GM18873 (cell line): ENCODE results near the gene DNAJA4.

Source experiments
- ATAC-seq: cut with Tn5 transposase; IDR thresholded peaks from one replicate; pipeline ENCODE4 v1.9.1; 2021; ENCODE audit warnings: mild to moderate bottlenecking, moderate library complexity, moderate number of reproducible peaks; ENCODE audit not compliant: unreplicated experiment, low FRiP score

The DNAJA4 gene

GRCh38 chr15:78312957-78313356 is 48.6 kb downstream of the DNAJA4 start:
- no peak for ATAC-seq

- ATAC-seq: no peak
Observed at GRCh38 chr15:78313383-78313782, 49.0 kb downstream of the DNAJA4 start.

- no peak for ATAC-seq
Observed at GRCh38 chr15:78314181-78314581, 49.8 kb downstream of the DNAJA4 start.

- no peak for ATAC-seq
Observed at GRCh38 chr15:78315686-78316282, 51.4 kb downstream of the DNAJA4 start.

- ATAC-seq: peak; percentile 60
Observed at GRCh38 chr15:78316283-78317083, 52.1 kb downstream of the DNAJA4 start.

- ATAC-seq: no peak
Observed at GRCh38 chr15:78317145-78317836, 52.9 kb downstream of the DNAJA4 start.

- ATAC-seq: no peak
Observed at GRCh38 chr15:78319588-78319987, 55.2 kb downstream of the DNAJA4 start.

GRCh38 chr15:78320183-78320582 is 55.8 kb downstream of the DNAJA4 start:
- no peak for ATAC-seq

GRCh38 chr15:78321041-78321570 is 56.7 kb downstream of the DNAJA4 start:
- no peak for ATAC-seq

- no peak for ATAC-seq
Observed at GRCh38 chr15:78321786-78322185, 57.4 kb downstream of the DNAJA4 start.

- ATAC-seq: no peak
Observed at GRCh38 chr15:78322243-78322642, 57.9 kb downstream of the DNAJA4 start.

GRCh38 chr15:78322724-78323521 is 58.6 kb downstream of the DNAJA4 start:
- no peak for ATAC-seq

- ATAC-seq: no peak
Observed at GRCh38 chr15:78323693-78324092, 59.3 kb downstream of the DNAJA4 start.

- no peak for ATAC-seq
Observed at GRCh38 chr15:78324144-78324543, 59.8 kb downstream of the DNAJA4 start.

GRCh38 chr15:78325092-78325843 is 60.9 kb downstream of the DNAJA4 start:
- no peak for ATAC-seq

GRCh38 chr15:78327466-78327865 is 63.1 kb downstream of the DNAJA4 start:
- ATAC-seq: no peak

GRCh38 chr15:78329625-78330024 is 65.3 kb downstream of the DNAJA4 start:
- no peak for ATAC-seq
